Measurements from ENCODE around the gene NPAS3. TPM values are rescaled to one million over a fixed set of nuclear protein-coding genes. Genes with fewer than 3 reads are reported as not detected.

The NPAS3 gene
- total RNA-seq, 6 experiments from 2014 or later: 0.11 to 0.83 (median 0.21) TPM; not detected in 2

DNA sequence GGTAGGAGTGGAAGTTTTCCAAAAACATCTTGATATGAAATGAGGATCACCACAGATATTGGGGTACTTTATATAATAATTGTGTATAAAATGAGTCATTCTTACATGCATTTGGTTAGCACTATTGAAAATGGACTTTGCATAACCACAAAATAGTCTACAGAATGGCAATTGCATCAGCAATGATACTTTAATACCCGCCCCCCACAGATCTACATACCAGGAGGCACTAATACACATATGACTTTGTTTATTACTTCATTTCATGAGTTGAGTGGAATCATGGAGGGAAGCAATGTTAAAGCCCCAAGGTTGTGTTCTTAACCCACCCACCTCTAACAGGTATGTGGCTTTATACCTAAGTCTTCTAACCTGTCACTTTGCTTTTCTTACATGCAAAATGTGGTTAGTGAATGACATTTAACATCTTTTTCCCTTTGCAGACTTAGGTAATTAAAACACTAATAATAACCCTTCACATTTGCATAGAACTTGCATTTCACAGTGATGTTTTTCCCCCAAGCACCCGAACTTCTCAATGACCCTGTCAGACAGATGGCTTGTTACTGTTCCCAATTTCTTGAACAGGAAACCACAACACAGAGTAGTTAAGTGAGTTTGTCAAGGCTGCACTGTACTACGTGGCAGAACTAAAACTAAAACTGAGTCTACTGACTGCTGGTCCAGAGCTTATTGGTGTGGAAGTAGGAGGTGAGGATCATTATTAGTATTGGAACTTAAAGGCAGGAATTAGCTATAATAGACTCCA is 101.9 kb downstream of the NPAS3 start:
- Histone ChIP-seq H3K4me3 (no peak overlapping the region), H3K27ac (no peak overlapping the region), H3K9me3 (no peaks in the 10 kb centered on the region), H3K27me3 (no peaks in the 10 kb centered on the region), H3K36me3 (no peaks in the 10 kb centered on the region), H3K4me1 (no peaks in the 10 kb centered on the region)
- WGBS (ENCODE audit: insufficient coverage, low coverage, low lambda C conversion rate, missing lambda C conversion rate): 43% methylated on average over 3 of the region's 3 CpGs
- ATAC-seq: no peak
- DNase-seq: no peak
- TF ChIP-seq, protein P1, sequence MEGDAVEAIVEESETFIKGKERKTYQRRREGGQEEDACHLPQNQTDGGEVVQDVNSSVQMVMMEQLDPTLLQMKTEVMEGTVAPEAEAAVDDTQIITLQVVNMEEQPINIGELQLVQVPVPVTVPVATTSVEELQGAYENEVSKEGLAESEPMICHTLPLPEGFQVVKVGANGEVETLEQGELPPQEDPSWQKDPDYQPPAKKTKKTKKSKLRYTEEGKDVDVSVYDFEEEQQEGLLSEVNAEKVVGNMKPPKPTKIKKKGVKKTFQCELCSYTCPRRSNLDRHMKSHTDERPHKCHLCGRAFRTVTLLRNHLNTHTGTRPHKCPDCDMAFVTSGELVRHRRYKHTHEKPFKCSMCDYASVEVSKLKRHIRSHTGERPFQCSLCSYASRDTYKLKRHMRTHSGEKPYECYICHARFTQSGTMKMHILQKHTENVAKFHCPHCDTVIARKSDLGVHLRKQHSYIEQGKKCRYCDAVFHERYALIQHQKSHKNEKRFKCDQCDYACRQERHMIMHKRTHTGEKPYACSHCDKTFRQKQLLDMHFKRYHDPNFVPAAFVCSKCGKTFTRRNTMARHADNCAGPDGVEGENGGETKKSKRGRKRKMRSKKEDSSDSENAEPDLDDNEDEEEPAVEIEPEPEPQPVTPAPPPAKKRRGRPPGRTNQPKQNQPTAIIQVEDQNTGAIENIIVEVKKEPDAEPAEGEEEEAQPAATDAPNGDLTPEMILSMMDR (IDR thresholded peaks at IDR 0.05): no peak
- TF ChIP-seq POLR2A (IDR thresholded peaks at IDR 0.05): no peak
- intact Hi-C loops (cut with DNase I): no loop called here

DNA sequence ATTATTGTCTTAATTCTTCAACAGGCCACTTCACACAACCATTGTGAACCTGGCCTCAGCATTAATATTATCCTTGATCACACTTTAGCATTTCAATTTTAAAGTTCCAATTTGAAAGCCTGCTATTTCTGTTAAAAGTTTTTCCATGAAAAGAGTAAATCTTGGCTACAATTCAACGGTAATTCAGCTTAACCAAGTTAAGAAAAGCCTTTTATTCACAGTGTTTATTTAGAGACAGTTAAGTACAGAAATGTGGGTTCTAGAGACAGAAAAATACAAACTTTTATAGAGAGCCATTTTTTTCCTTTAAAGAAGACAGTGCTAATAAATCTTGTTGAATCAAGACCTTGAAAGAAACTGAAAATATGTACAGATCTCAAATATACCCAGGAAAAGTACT is 103.9 kb downstream of the NPAS3 start:
- ATAC-seq (no peak), DNase-seq (no peak)
- no peak overlapping the region for H3K27ac ChIP-seq
- H3K27me3 ChIP-seq: no peaks in the 10 kb centered on the region
- no peak overlapping the region for H3K4me3 ChIP-seq
- TF ChIP-seq POLR2A (IDR thresholded peaks at IDR 0.05): no peak
- no peaks in the 10 kb centered on the region for H3K4me1 ChIP-seq
- H3K9me3 ChIP-seq: no peaks in the 10 kb centered on the region
- H3K36me3 ChIP-seq: no peaks in the 10 kb centered on the region
- WGBS (ENCODE audit: insufficient coverage, low coverage, low lambda C conversion rate, missing lambda C conversion rate): 29% methylated on average over 1 of the region's 1 CpG
- intact Hi-C loops (cut with DNase I): no loop called here

DNA sequence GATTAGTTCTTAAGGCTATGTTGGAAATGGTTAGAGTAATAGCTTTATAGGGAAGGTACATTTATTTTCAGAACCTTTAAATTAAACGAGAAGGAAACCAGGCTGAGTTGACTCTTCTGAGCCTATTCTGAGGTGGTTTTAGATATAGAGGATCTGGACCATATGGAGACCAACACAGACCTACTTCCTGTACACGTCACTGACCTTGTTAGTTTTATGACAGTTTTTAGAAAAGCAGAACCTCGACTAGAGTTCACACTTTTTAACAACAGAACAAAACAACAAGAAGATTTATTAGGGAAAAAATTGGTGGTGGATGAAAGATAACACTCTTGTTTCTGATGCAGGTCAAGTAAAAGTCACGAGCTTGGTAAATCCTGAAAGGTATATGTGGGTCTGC is 107.1 kb downstream of the NPAS3 start:
- Histone ChIP-seq H3K9me3 (no peaks in the 10 kb centered on the region), H3K27me3 (no peaks in the 10 kb centered on the region), H3K4me3 (no peak overlapping the region), H3K36me3 (no peaks in the 10 kb centered on the region), H3K4me1 (no peaks in the 10 kb centered on the region), H3K27ac (no peak overlapping the region)
- 19% methylated on average over 4 of the region's 4 CpGs for WGBS (ENCODE audit: insufficient coverage, low coverage, low lambda C conversion rate, missing lambda C conversion rate)
- TF ChIP-seq POLR2A (IDR thresholded peaks at IDR 0.05): no peak
- TF ChIP-seq, protein P1 (IDR thresholded peaks at IDR 0.05): no peak
- DNase-seq (no peak), ATAC-seq (no peak)
- intact Hi-C loops (cut with DNase I): no loop called here

DNA sequence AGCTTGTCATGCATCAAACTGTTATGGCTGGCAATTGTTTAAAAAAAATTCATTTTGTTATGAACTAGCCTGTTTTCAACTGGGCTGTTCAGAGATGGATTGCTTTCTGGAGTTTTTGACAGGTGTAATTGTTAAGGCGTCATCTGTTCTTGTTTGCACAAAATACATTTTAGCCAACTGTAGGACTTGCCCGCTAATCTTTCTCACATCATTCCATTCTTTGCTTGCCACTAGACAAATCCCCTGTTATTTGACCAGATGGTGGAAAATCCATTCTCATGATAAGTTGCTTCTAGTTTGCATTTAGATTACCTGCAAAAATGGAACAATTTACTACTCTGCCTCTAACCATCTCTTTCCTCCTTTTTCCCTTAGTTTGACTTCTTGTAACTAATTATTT is 114.3 kb downstream of the NPAS3 start:
- Histone ChIP-seq H3K4me1 (no peaks in the 10 kb centered on the region), H3K4me3 (no peak overlapping the region), H3K27ac (no peak overlapping the region), H3K36me3 (no peaks in the 10 kb centered on the region), H3K9me3 (no peaks in the 10 kb centered on the region), H3K27me3 (no peaks in the 10 kb centered on the region)
- intact Hi-C loops (cut with DNase I): no loop called here
- 77% methylated on average over 2 of the region's 2 CpGs for WGBS (ENCODE audit: insufficient coverage, low coverage, low lambda C conversion rate, missing lambda C conversion rate)
- TF ChIP-seq POLR2A (IDR thresholded peaks at IDR 0.05): no peak
- TF ChIP-seq, protein P1 (IDR thresholded peaks at IDR 0.05): no peak
- no peak for DNase-seq
- no peak for ATAC-seq

DNA sequence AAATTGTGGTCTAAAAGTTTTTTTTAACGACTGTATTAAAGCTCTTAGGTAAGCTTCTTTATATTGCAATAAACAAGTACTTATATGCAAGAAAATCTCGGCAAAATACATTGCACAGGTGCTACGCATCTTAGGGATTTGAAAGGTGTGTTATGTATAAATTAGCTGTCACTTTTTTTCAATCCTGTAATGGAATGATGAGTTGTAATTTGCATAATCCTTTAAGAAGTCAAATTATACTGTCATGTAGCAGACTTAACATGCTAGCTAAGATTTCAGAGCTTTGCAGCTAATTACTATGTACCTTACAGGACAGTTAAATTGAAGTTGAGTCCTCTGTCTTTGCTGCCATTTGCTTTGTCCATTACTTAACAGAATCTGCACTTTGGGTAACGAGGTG is 117.5 kb downstream of the NPAS3 start:
- no peaks in the 10 kb centered on the region for H3K4me1 ChIP-seq
- no peaks in the 10 kb centered on the region for H3K27me3 ChIP-seq
- WGBS (ENCODE audit: insufficient coverage, low coverage, low lambda C conversion rate, missing lambda C conversion rate): 55% methylated on average over 4 of the region's 4 CpGs
- H3K36me3 ChIP-seq: no peaks in the 10 kb centered on the region
- H3K27ac ChIP-seq: no peak overlapping the region
- H3K4me3 ChIP-seq: no peak overlapping the region
- ATAC-seq (no peak), DNase-seq (no peak)
- intact Hi-C loops (cut with DNase I): no loop called here
- TF ChIP-seq POLR2A (IDR thresholded peaks at IDR 0.05): no peak
- TF ChIP-seq, protein P1 (IDR thresholded peaks at IDR 0.05): no peak
- H3K9me3 ChIP-seq: no peaks in the 10 kb centered on the region
